Measurements from ENCODE around the gene C16orf46.
A peak's percentile ranks its signal among the peaks of the same experiment; 100 is the strongest.

Gene C16orf46

DNA sequence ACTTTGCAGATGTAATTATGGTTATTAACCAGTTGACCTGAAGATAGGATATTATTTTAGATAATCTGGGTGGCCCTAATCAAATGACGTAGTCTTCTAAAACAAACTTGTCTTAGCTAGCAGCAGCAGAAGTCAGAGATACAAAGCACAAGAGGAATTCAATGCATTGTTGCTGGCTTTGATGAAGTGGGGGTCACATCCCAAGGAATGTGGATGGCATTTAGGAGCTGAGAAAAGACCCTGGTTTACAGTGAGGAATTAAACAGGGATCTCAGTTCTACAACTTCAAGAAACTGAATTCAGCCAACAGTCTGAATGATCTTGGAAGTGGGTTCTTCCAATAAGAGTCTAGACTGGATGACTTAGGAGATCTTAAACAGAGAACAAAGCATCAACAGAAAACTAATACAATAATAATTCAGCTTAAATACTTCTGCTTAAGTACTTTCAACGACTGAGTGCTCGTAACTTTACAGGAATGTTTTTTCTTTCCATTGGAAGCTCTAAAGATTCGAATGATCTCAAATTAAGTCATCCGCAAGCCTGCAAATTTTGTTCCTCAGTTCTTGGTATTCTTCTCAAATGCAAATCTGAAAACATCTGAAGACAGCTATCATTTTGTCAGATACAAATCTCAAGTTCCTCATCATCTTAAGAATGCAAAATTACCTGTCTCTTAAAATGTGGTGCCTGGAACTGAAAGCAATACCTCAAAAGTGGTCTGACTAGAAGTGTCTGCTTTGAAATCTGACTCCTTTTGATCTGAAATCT lies 3.3 kb downstream of the C16orf46 start:
- no peak for DNase-seq

DNA sequence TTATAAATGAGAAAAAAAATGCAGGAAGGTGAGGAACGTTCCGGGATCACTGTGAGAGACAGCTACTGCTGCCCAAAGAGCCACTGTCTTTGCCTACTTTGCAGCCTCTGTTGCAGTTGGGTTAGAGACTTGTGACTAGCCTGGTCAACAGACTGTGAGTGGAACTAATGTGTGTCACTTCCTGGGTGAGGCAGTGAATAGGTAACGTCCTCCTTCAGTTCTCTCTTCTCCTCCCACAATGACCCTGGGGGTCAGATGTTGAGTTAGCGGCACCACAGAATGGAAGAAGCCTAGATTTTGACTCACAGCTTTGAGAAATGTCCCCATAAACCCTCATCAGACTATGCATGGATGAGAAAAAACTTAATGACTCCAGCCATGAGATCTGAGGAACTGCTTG lies 5.2 kb downstream of the C16orf46 start:
- no peak for DNase-seq

DNA sequence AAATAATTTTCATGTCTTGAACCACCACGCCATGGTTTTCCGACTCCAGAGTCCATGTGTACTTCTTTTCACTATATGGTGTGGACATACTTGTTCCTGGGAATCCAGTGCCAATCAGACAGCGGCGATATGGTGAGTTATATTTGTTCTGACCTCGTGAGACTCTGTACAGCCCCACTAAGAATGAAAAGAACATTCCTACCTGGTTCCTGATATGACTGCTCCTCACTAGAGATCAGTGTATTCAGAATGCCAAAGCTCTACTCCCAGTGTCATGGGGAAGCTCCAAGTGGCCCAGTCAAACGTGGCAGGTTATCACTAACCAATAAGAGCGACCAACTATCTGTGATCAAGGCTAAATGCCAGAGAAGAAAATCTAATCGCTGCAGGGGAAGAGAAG lies 6.1 kb downstream of the C16orf46 start:
- DNase-seq = no peak

DNA sequence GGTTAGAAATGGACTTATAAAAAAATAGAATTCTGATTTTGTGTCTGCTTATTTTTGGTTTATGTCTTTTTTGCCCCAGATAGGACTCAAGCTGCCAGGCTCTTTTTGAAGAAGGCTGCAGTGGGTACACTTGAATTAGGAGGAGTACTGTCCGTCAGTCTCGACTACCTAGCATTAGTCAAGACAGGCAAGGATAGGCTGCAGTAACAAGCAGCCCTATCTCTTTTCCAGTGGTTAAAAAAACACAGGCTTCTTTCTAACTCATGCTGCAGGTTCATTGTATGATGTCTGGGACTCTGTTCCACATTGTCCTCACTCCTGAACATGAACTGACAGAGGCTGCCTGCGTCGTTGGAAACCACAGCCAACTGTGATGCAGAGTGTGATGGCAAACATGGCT lies 8.0 kb downstream of the C16orf46 start:
- no peak for DNase-seq

DNA sequence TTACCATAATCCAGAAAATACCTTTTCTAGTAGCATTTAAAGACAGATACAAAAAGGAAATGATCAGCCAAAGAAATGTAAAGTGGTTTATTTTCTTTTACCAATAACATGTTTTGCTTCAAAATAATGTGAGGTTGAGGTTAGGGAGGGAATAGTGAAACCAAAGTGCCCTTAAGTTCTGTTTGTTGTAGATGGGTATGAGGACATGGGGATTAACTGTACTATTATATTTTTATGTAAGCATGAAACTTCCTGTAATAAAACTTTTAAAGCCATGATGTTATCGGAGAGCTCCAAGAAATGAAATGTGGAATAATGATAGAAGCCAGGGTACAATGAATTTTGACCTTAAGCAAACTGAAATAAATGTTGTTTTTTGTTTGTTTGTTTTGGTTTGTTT lies 9.9 kb downstream of the C16orf46 start:
- DNase-seq = no peak

DNA sequence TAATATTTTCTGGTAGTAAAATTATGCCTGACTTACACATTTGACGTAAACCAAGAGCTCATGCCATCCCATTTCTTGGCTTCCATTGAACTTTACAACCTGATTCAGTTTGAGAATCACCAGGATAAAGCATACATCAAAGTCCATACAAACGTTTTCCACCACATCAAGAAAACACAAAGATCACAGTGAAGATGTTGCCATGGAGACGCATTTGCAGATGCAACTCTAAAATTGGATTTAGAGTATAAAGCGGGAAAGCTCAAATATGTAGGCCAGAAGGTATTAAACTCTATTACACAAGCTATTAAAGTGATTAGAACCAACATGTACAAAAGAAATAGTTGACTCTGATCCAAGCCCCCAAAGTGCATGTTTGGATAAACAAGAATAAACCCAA lies 10.4 kb downstream of the C16orf46 start:
- no peak for DNase-seq

DNA sequence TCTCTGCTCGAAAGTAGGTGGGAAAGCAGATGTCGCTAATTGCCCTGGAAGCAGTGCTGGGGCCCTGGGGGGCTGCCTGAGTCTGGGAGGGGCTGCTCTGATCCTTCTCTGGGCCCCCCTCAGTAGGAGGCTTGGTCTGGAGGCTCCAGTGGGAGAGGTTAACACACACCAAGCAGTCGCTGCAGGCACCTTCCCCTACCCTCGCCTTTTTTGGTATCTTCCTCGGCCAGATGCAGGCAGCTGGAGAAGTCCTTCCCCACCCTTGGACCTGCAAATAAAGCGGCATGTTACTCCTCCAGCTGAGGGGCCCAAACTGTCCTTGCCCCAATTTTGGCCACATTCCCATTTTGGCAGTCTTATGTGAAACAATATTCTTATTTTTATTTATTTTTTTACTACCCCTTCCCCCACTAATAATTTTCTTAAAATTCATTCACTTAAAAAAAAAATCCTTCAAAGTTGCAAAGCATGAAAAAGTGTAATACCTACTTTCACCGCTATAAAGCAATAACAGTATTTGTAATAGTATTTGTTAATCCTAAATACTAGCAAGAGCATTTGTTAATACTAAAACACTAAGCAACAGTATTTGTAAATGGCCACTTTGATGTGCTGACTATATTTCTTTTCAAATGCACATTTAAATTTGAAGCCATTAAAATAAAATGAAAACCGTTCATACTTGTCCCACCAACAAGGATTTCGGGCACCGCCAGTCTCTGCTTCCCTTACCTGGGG lies 15.0 kb downstream of the C16orf46 start:
- DNase-seq = no peak

DNA sequence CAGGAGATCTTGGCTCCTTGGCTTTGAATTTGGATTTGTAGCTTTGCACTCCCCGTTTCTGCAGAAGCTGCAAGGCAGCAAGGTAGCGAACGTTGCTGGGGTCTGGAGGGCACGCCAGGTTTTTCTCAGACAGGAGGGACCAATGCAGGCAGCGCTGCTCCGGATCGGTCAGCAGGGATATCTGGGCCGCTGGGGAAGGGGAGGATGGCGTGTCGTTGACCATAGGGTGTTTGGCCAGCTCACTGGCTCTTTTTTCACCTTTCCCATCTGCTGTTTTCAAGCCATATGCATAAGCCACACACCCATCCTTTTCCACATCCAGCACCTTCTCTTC lies 15.8 kb downstream of the C16orf46 start:
- no peak for DNase-seq

DNA sequence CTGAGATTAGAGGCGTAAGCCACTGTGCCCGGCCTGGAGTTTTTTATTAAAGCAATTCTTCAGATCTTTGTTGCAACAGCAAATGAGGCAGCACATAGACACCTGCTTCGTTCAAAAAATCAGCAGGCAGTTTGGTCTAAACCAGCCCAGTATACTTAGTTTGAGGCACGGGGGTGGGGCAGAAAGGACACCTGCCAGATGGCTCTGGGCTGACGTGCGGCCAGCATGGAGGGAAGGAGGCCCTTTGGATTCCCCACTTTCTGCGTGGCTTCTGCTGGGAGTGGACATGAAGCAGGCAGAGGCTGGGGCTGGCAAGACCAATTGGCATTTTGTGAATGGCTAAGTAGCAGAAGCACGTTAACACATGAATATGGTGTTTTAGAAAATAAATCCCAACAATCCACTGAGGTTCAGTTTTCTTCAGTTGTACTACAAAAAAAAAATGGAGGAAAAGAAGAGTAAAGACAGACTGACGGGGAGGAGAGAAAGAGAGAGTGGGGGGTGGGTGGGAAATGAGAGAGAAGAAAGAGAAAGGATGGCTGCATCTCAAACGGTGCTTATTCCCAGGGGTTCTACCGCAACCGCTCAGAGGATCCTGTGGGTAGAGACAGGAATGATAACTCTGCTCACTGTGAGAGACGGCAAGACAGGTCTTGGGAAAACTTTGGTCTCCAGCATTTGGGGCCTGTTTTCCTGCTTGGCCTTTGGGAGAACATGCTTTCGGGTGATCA lies 16.3 kb downstream of the C16orf46 start:
- DNase-seq = no peak

DNA sequence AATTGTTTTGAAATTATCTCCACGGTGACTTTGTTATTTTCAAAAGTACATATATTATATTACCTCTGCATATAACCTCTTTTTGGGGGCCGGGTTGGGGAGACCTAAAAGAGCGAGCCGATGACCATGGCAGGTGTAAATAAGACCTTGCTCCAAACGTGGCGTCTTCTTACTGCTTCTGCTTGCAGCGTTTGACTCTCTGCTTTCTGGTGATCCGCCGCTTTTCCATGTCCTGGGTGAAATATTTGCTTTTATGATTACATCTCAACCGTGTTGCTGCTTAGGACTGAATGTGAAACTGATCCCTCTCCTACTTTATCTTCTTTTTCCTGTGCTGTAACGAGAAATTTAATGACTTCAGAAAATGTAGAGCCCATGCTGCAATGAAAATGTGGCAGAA lies 23.3 kb downstream of the C16orf46 start:
- DNase-seq = no peak

DNA sequence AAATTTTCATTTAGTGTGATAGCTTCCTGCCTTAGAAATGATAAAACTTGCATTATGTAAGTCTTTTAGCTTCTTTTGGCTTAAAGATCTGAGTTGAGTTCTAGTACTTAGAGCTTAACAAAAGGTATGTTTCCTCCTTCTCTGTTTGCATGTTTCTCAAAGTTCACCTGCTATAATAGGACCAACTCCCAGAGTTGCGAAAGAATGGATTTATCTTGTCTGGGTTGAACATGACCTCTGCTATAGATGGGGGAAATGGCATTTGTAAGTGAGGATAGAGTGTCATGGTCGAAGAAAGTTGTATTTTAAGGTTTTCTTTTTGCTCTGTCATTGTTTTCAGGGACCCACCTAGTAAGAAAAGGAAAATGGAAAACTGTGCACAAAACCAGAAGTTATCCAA lies 34.2 kb downstream of the C16orf46 start:
- no peak for DNase-seq

DNA sequence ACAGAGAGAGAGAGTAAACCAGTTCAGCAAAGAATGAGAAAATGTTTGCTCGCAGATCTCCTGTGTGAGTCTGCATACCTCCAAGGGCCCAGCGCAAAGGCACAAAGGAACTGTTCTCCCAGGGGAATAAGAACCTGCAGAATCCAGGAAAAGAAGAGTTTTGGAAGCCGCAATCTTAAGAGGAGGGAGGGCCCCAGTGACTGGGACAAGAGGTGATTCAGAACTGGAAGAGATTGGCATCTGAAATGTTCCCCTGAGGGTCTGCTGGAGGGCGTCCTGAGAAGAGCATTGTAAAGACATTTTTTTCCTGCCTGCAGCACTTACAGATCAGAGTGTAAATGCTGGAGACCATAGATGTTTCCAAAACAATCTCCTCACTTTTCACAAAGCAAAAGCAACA lies 35.3 kb downstream of the C16orf46 start:
- no peak for DNase-seq

DNA sequence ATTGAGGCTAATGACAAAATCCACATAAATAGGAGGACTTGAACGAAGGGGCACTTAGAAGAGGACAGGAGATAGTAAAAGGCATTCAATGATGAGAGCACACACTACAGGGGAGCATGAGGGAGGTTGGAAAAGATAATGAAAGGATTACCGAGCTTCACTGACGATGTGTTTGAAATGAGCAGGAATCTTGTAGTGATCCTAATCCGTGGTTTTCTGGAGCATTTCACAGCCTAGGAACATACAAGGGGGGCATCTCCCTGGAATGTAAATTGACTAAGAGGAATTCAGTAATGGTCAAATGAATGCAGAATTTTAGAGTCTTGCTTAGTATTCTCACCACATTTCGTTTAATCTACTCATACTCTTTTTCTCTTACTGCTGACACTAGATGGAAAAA lies 36.2 kb downstream of the C16orf46 start:
- DNase-seq = peak; percentile 76

DNA sequence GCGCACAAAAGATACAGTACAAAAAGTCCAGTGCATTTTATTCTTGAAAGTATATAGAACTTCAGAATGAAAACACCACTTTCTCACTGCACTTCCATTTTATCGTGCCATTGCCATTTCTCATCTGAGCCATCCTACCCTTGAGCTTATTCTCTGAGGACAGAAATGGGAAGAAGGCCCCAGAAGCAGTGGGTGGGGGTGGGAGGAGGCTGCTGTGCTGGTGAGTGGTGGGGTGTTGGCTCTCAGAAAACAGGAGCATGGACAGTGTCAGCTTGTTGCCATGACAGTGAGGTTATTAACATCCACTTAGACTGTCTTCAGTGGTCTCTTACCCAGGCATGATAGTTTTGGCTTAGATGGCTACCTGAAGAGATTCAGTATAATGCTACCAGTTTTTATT lies 36.9 kb downstream of the C16orf46 start:
- no peak for DNase-seq

DNA sequence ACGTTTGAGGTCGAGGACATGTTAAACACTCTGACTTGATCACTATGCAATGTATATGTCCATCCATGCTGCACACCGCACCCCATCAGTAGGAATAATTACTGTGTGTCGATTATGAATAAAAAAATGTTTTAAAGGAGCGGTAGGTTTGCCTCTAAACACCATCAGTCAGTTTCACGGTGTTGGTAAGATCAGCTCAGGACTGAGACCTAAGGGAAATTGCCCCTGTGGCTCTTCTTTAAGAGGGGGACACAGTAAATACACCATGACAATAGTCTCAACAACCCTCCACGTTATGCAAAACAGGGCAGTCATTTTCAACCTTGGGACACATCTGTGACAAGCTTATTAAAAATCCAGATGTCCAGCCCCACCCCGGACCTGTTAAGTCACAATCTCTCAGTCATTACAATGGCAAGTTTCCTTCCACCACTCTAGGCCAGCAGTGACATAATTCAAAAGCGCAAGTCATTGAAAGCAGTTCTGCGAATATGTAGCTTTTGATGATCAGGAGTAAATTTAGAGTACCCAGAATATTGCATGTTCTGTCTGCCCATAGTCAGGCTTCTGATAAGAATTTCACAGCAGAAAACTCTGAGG lies 40.2 kb downstream of the C16orf46 start:
- DNase-seq = no peak

DNA sequence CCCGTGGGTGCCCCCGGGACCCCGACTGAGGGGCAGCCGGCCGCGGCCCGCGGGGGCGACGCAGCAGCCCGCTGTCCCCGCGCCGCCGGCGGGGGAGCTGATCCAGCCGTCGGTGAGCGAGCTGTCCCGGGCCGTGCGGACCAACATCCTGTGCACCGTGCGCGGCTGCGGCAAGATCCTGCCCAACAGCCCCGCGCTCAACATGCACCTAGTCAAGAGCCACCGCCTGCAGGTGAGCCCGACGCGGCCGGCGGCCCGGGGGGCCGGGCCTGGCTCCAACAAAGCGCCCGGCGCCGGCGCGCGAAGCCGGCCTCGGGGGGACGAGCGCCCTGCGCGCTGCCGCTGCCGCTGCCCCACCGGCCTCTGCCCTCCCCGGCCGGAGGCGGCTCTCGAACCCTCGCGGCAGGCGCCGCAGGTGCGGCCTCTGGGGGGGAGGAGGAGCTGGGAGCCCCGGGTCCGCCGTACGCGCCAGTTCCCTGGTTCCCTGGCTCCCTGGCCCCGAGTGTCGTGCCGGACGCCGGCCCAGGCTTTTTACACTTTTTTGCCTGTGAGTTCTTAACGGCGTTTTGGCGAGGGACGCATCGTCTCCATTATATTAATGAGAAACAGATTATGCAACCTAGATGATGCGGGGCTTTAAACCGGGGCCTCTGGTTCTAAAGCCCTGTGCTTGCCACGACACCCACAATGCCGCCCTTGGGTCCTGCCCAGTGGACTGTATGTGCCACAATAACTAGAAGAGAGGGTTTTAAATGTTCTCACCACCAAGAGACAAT lies 40.9 kb downstream of the C16orf46 start:
- peak; percentile 10 for DNase-seq

DNA sequence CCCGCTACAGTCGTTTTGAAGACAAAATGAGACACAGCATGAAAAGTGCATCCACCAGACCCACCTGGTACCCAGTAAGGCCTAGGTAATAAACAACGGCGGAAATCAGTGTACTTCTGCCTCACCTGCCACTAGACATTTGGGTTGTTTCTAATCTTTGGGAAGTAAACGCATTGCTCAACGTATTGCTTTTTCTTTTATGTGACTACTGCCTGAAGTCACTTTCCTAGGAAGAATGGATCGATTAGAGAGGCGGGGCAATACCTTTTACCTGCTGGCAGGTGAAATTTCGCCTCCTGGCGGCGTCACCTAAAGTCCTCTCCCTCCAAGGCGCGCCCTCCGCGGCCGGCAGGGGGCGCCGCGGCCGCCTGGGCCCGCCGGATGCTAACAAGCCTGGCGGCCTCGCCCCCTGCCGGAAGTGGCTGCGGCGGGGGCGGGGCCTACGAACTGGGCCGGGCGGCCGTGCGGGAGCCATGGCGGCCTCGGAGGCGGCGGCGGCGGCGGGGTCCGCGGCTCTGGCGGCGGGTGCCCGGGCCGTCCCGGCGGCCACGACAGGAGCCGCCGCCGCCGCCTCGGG lies 41.6 kb downstream of the C16orf46 start, which contains the start of gene ATMIN:
TSS of gene ATMIN (plus strand) at position 445 of the 577 bp plus-strand sequence. CDS start at position 474, 29 bp downstream.
- DNase-seq = peak; percentile 87

DNA sequence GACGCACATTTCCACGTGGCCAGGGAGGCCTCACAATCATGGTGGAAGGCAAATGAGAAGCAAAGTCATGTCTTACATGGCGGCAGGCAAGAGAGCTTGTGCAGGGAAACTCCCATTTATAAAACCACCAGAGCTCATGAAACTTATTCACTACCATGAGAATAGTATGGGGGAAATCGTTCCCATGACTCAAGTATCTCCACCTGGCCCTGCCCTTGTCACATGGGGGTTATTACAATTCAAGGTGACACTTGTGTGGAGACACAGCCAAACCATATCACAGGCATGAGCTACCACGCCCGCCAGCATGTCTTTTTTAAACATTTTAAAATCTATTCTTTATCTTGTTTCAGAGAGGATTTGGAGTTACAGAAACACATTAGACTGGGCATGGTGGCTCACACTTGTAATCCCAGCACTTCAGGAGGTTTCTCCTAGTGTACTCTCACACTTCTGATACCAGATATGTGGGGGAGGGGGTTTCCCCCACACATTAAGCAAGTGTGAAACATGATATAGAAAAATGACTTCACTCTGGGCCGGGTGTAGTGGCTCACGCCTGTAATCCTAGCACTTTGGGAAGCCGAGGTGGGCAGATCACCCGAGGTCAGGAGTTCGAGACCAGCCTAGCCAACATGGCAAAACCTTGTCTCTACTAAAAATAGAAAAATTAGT lies 47.0 kb downstream of the C16orf46 start:
- DNase-seq = no peak

DNA sequence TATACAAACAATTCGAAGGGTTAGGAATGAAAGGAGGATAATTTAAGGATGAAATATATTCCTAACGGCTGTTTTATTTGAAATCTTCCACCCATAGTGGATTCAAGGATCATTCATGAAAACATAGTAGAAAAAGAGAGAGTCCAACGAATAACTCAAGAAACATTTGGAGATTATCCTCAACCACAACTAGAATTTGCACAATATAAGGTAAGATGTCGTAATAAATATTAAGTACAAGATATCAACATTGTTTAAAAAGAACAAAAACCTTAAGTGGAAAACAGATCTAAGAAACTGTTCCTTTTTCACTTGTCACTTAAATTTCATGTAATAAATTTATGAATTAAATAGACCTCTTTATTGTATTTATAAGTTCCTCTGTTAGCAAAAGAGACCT lies 50.6 kb downstream of the C16orf46 start:
- no peak for DNase-seq

DNA sequence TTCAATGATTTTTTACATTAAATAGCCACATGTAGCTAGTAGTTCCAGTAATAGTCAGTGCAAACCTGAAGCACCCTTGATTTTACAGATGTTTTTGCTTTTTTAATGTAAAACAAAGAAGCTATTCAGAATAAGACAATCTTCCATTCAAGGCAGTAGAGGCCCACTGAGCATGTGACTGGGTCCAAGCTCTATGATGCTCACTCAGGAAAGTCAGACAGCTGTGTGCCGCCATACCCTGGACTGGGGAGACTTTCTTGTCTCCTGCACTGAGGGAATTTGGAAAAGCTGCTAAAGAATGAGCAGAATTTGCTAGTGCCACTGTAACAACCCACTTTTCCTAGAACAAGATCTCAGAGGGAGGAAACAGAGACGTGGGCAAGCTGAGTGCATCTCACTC lies 58.5 kb downstream of the C16orf46 start:
- DNase-seq = no peak

DNA sequence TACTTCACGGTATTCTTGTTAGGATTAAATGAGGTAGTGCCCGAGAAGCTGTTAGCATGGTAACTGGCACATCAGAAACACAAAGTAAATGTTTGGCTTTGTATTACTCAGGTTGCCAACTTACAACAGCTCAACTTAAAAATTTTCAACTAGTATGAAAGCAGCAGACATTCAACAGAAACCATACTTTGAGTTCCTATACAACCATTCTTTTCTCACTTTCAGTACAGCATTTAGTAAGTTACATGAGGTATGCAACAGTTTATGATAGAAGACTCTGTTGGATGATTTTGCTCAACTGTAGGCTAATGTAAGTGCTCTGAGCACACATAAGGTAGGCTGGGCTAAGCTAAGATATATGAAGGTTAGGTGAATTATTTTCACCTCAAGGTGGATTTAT lies 62.4 kb downstream of the C16orf46 start:
- no peak for DNase-seq

DNA sequence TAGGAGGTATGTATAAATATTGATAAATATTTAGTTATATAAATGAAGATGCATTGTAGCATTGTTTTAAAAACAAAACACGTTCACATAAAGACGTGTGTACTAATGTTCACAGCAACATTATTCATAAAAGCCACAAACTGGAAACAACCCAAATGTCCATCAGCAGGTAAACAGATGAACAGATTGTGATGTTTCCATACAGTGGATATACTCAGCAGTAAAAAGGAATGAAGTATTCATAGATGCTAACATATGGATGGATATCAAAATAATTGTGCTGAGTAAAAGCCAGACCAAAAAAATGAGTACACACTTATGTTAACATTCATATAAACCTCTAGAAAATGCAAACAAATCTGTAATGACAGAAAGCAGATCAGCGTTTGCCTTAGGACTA lies 64.1 kb downstream of the C16orf46 start:
- no peak for DNase-seq

Data from fibroblast of skin of right biceps (primary cell).